ENCODE results near the gene BRDT.

The BRDT gene

DNA sequence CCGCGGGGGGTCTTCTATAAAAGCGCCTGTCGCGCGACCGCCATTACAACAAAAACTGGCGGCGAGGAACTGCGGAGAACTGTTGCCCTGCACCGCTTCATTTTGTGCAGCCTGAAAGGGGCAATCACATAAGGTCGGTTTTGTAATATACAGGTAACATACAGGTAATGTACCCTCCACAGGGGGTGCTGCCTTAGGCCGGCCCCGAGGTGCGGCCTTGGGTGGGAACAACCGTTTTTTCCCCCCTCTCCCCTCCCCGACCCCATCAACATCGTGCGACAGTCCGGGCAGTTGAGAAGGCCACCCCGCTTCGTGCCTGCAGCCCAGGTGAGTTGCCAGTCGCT lies at the start of gene BRDT:
Gene BRDT, plus strand, starts transcription at position 46 of the 344 bp plus-strand sequence. CDS start 13,354 bp downstream, outside the sequence.
- DNase-seq (ENCODE audit: low read depth in 3 of 3) = no peak

DNA sequence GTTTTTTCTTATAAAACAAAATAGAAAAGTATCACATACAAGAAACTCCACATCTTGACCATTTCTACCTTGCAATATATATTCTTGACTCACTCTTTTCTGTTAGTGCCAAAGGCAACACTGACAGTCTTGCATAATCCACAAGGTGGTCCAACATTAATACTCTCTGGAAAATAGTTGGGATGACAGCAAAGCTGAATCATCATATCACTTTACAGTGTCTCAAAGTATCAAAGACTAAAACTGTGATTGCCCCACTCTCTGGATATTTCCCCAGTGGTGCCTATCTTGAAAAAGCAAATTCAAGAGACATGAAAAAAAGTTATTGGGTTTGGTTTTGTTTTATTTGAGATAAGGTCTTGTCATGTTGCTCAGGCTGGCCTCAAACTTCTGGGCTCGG lies 48.6 kb upstream of the BRDT start:
- no peak for DNase-seq (ENCODE audit: low read depth in 3 of 3)

DNA sequence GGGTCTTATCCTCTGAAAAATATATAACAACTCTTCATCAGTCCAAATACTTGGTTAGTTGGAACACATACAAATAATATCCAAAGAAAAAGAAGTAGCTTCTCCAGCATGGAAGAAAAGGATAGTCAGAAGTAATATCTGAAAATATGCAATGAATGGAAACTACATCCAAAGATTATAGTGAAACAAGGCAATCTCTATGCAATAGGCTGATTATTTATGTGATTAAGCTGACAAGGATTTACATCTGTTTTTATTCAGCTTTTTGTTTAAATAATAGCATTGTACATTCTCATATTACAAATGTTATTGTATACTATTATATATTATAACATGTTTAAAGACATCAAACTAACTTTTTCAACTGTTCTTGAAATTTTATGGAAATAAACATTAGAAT lies 48.0 kb upstream of the BRDT start:
- DNase-seq (ENCODE audit: low read depth in 3 of 3) = no peak

DNA sequence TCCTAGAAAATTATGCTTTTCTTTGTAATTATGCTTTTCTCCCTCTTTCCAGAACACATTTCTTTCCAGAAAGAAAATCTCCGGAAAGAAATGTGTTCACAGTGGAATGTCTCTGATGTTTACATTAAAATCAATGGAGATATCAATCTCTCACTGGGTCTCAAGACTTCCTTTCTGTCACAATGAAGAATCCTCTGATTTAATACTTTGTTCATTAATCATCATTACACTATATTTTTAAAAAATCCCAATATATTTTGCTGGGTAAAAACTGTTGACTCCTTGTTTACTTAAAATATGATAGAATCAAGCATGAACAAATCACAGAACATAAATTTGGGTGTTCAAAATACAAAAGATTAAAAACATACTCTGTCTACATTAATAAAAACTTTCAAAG lies 36.9 kb upstream of the BRDT start:
- no peak for DNase-seq (ENCODE audit: low read depth in 3 of 3)

DNA sequence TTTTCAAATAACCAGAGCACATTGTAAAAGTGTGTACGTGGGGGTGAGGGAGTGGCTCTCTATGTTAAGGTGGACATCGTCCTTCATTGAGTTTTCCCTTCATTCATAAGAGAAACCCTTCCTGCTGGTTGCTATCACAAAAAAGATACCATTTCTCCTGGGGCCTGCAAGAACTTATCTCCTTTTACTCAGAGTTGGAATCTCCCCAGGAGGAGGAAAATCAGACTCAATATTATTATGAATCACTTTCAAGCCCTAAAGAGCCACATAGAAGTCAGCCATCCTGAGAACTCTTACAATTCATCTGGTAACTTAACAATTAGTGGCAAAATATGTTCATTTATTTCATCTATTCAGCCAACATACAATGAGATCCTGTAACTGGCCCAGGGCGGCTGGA lies 36.2 kb upstream of the BRDT start:
- DNase-seq (ENCODE audit: low read depth in 3 of 3) = no peak

DNA sequence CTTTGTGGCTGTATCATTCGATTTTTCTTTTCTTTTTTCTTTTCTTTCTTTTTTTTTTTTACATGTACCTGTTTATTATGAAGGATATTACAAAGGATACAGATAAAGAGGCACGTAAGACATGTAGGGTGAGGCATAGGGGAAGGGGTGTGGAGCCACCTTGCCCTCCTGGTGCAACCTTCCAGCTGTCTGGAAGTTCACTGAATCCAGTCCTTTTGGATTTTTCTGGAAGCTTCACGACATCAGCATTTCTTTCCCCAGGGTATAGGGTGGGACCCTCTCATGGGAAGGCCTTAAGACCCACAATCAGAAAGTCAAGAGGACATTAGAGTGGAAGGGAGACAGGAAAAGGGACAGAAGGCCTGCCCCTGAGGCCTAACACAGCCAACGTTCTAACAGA lies 33.2 kb upstream of the BRDT start:
- DNase-seq (ENCODE audit: low read depth in 3 of 3) = no peak

DNA sequence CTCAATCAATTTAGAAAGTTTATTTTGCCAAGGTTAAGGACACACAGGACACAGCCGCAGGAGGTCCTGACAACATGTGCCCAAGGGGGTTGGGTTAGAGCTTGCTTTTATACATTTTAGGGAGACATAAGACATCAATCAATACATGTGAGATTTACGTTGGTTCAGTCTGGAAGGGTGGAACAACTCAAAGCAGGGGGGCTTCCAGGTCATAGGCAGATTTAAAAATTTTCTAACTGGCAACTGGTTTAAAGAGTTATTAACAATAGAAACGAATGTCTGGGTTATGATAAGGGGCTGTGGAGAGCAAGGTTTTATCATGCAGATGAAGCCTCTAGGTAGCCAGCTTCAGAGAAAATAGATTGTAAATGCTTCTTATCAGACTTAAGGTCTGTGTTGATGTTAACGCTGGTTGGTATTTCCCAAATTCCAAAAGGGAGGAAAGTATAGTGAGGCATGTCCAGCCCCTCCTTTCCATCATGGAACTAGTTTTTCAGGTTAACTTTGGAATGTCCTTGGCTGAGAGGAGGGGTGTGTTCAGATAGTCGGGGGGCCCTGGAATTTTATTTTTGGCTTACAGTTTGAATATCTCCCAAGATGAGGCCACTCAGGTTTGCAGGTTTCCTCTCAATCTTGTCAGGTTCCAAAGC lies 32.3 kb upstream of the BRDT start:
- DNase-seq (ENCODE audit: low read depth in 3 of 3) = no peak

DNA sequence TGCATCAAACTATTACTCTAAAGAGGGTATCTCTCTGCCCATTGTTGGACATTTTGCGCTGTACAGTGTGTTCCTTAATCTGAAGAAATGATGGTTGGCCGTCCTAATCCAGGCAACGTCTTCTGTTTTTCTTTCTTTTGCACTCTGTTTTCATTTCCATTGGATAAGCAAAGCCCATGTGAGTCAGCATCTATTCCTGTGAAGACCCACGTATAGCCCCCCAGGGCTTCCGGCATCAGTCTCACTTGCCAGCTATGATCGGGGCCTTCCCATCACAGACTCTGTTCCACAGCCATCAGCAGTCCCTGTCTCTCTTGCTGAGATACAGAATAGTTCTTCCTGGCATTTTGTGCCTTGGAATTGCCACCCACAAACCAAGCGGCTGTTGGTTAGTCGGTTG lies 29.2 kb upstream of the BRDT start:
- no peak for DNase-seq (ENCODE audit: low read depth in 3 of 3)

DNA sequence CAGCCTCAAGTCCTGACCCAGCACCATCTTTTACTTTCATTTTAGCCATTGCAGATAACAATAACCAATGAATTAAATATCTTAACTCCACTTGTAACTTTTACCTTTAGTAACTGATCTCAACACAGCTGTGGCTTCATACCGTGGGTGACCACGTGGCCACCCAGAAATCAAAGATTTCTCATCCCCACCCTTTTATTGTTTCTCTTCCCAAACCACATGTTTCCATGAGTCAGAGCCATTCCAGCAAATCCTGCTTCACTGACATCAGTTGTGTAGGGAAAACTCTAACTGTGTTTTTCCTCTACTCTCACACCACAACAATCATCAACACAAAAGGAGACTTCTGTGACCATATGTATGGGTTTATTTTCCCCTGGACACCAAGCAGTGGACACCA lies 25.1 kb upstream of the BRDT start:
- no peak for DNase-seq (ENCODE audit: low read depth in 3 of 3)

DNA sequence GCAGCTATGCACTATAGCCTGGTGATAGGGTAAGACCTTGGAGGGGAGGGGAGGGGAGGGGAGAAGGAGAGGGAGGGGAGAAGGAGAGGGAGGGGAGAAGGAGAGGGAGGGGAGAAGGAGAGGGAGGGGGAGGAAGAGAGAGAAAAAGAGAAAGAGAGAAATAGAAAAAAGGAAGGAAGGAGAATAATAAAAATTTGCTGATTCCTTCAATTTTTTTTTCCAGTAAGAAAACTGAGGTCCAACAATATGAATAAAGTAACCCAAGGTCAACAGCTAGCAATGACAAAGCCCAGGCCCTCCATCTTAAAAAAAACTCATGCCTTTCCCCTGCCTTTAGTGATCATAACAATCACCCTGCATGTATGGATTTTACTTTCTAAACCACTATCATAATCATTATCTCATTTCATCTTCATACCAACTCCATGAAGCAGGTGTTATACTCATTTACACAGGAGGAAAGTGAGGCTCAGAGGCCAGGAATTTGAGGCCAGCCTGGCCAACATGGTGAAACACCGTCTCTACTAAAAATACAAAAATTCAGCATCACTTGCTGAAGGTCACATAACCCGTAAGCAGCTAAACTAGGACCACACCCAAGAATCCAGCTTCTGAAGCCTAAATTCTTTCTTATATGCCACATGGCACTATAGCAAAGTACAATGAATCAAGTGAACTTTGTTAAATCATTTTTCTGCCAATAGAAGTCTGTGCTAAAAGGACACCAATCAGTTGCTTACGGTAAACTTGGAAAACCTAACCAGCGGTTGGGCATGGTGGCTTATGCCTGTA lies 23.4 kb upstream of the BRDT start:
- DNase-seq (ENCODE audit: low read depth in 3 of 3) = no peak

DNA sequence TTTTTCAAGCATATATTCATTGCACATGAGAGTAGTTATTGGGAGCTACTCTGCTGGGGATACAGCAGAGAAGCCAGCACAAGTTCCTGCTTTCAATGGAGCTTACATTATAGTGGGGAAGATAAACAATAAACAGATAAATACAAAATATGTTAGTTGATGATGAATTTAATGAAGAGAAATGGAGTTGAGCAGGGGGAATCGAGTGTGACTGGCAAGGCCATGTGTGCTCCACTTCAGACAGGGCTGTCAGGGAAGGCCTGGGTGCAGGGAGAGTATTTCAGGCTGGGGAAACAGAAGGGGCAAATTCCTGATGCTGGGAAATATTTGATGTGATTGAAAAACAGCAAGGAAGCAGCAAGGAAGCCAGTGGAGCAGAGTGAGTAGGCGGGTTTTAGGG lies 21.2 kb upstream of the BRDT start:
- no peak for DNase-seq (ENCODE audit: low read depth in 3 of 3)

DNA sequence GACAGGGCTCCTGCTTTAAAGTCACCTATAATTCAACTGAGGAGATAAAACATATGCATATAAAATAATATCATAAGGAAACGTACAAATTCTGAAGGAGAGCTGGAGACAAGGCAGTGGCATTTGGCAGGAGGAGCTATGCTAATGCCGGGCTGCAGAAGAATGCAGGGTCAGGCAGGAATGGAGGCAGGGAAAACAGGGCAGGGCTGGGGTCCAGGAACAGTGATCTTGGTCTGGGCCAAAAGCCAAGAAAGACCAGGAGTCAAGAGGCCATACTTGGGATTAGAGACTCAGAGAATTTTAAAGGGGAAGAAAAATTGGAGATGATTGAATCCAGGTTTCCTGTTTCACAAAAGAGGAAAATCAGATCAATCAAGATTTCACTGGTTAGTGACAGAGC lies 20.0 kb upstream of the BRDT start:
- no peak for DNase-seq (ENCODE audit: low read depth in 3 of 3)

DNA sequence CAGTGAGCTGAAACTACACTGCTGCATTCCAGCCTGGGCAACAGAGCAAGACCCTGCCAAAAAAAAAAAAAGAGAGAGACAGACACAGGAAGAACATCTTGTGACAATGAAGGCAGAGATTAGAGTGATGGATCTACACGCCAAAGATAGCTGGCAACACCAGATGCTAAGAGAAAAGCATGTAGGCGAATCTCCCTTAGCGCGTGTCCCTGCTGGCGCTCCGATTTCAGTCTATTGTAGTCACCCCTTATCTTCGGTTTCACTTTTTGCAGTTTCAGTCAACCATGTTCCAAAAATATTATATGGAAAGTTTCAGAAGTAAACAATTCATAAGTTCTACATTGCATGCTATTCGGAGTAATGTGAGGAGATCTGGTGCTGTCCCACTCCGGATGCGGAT lies 11.6 kb upstream of the BRDT start:
- DNase-seq (ENCODE audit: low read depth in 3 of 3) = no peak

DNA sequence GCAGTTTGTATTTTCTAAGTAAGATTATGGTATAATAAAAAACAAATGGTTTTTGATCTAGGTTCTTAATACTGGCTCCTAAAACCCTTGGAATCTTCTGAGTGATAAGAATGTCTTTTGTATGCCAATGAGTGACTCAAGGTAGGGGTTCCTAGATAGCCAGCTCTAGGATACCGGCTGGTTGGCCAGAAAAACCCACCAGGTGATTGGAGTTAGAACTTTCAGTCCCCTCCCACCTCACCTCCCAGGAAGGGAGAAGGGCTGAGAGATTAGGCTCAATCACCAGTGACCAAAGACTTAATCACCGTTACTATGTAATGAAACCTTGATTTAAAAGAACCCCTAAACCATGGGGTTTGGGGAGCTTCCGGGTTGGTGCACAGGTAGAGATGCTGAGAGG lies 8.7 kb upstream of the BRDT start:
- no peak for DNase-seq (ENCODE audit: low read depth in 3 of 3)

DNA sequence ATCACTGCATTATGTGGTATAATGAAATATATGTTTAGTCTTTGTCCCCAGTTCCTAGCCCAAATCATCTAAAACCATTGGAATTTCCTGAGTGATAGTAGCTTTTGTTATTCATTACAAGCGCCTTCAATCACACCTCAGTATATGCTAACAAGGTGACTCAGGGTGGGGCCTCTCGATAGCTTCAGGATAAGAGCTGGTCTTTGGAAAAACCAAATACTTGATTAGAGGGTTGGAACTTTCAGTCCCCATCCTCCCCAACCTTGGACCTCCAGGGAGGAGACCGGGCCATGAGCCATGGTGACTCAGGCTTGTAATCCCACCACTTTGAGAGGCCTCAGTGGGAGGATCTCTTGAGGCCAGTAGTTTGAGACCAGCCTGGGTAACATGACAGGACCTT lies 5.1 kb upstream of the BRDT start:
- DNase-seq (ENCODE audit: low read depth in 3 of 3) = no peak

DNA sequence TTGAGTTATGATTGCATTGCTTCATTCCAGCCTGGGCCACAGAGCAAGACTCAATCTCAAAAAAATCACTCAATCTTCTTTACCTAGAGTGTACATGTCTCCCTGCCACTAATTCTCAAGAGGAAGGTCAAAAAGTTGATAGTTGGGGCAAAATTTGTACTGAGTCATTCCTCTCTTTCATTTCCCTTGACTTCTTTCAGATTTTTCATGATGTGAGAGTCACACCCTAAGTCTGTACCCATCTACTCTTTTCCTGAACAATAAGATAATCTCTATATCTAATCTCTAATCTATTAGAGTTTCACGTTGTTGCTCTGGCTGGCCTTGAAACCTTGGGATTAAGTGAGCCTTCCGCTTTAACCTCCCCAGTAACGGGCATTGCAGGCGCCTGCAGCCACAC lies 1.1 kb upstream of the BRDT start:
- DNase-seq (ENCODE audit: low read depth in 3 of 3) = no peak

DNA sequence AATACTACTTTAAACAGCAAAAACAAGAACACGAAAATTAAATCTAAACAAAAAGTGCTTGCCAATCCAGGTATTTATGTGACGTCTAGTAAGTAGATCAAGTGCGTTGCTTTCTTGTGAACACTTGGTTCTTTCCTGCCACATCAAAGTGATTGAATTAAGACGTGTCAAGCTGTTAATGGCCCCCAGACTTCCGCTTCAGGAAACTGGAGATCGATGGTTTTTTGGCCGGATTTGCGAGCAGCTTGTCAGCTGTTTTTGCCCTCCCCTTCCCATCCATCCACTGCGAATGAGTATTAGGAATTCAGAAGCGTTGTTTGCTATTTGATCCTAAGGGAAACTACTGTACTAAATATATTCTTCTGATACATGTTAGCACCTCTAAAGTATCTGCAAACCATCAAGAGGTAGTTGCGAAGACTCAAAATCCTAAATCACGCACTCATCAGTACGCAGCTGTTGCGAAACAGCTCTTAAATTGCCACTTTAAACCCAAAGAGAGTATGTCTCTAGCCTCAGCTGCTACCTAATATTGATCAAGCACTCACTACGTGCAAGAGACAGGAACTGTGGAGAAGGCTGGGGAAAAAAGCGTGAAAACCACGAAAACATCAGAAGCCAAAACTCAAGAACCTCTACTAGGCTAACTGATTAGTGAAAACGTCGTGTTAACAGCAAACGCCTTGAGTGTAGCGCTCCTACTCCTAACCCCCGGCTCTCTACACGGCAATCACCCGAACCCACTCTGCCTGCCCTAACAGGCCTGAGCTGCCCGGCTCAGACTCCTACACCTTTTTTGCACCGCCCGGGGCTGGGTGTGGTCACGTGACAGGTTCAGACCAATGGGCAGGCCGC lies 473 bp upstream of the BRDT start:
- DNase-seq (ENCODE audit: low read depth in 3 of 3) = no peak

DNA sequence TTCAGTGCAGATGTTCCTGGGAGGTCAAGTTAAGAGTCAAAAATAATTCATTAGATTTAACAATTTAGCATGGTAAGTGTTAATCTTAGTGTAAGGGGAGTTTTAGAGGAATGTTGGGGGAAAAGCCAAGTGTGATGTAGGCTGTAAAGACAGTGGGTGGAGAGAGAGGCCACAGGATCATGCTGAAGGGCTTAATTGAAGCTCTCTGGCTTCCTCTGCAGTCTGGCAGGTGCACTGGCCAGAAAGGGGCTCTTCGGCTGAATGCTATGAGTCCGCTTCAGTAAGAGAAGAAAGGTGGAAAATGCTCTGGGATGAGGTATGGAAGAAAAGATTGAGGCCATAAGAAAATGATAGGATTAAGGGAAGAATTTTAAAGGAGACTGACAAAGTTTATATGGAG lies 3.0 kb downstream of the BRDT start:
- no peak for DNase-seq (ENCODE audit: low read depth in 3 of 3)

DNA sequence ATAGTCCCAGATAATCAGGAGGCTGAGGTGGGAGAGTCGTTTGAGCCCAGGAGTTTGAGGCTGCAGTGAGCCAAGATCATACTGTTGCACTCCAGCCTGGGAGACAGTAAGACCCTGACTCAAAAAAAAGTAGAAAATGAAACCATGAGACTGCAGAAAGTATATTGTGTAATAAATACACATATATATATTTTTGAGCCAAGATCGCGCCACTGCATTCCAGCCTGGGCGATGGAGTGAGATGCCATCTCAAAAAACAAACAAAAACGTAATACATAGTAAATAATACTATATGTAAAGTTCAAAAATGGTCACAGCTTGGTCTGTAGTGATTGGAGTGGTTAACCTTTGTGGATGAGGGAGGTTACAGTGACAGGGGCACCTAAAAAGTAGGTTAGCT lies 9.7 kb downstream of the BRDT start:
- DNase-seq (ENCODE audit: low read depth in 3 of 3) = no peak

DNA sequence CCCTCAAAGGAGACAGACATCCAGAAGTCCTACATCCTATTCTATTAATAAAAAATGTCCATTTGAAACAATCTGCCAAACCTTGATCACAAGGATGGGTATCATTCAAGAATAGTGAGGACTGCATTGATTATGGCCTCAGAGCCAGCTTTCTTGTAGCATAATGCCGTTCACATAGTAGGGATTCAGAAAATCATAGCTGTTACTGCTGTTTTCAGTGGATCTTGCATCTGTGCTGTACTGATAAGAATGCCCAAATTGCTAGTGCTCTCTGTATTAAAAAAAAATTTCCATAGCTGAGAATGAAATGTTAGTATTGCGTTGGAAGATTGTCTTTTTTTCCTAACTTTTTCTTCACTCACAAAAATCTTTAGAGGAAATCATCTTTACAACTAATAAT lies 19.1 kb downstream of the BRDT start:
- DNase-seq (ENCODE audit: low read depth in 3 of 3) = no peak

DNA sequence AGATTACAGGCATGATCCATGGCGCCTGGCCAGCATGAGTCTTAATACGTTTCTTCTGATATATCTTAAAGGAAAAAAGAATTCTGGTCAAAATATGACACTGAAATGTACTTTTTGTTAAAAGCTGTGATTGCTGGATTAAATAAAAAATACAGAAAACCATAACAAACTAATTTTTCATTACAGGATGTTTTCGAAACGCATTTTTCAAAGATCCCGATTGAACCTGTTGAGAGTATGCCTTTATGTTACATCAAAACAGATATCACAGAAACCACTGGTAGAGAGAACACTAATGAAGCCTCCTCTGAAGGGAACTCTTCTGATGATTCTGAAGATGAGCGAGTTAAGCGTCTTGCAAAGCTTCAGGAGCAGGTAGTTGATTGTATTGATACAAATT lies 30.2 kb downstream of the BRDT start:
- no peak for DNase-seq (ENCODE audit: low read depth in 3 of 3)

DNA sequence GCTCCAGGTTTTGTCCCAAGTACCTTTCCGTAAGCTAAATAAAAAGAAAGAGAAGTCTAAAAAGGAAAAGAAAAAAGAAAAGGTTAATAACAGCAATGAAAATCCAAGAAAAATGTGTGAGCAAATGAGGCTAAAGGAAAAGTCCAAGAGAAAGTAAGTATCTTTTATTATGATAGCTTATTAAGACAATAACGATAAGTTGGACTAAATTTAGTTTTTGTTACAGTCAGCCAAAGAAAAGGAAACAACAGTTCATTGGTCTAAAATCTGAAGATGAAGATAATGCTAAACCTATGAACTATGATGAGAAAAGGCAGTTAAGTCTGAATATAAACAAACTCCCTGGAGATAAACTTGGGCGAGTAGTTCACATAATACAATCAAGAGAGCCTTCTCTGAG lies 31.5 kb downstream of the BRDT start:
- DNase-seq (ENCODE audit: low read depth in 3 of 3) = no peak
